Measurements from ENCODE around the gene FAM76B.

DNA sequence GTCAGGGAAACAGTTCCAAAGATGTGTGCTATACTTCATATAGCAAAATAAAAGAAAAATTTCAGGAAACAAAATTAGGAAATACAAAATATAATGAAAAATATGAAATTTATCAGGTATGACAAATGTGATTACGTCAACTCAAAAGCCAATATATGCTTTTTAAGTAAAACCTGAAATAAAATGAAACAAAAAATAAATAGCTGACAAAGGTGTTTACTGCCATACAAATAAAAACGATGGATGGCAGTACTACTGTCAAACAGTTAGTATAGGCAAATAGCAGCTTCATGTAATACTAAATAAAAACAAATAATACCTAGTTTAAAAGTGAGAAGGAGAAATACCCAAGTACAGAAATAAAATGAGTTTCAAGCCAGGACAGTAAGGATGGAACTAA, 14.4 kb upstream of the FAM76B start:
- TF ChIP-seq POLR2A (IDR thresholded peaks at IDR 0.05) (no peak), POLR2AphosphoS5 (IDR thresholded peaks at IDR 0.05) (no peak)

Measured in suprapubic skin (tissue), 4 donors.